OCI-LY3 (cell line): ENCODE data around the gene BCDIN3D.
"Not testable (repeated sequence)": the region's sequence is repeated elsewhere in the genome, so short reads cannot be mapped to it uniquely, and the experiment has no call there.

Experiments used
- H2AFZ ChIP-seq: fragments of 200-600, 300-600 bp; shearing (Covaris generic); 2 replicates; pipeline ENCODE4 v1.6.0; 2014; ENCODE audit warnings: antibody characterized with exemption, low read depth, low read length
- H3K27ac ChIP-seq: fragments of 200-600, 300-600 bp; sonication (generic); 2 replicates; pipeline ENCODE4 v1.5.1; 2014; ENCODE audit warnings: mild to moderate bottlenecking, low read length, moderate library complexity, mixed read lengths
- H3K27me3 ChIP-seq: fragments of 200-600, 300-600 bp; sonication (generic); 2 replicates; pipeline ENCODE4 v1.6.1; 2014; ENCODE audit warnings: low read depth, low read length, mixed read lengths
- H3K36me3 ChIP-seq: fragments of 200-600, 300-600 bp; sonication (generic); replicated peaks from 2 replicates; pipeline ENCODE3; 2014; ENCODE audit warnings: low read depth, low read length, mixed read lengths
- H3K4me1 ChIP-seq: fragments of 300-600, 200-600 bp; sonication (generic); 2 replicates; pipeline ENCODE4 v1.6.1; 2014; ENCODE audit warnings: low read length, mixed read lengths
- H3K4me2 ChIP-seq: fragments of 200-600, 300-600 bp; sonication (generic); 2 replicates; pipeline ENCODE4 v1.6.1; 2014; ENCODE audit warnings: low read length, mixed read lengths
- H3K4me3 ChIP-seq: fragments of 300-600, 200-600 bp; sonication (generic); 2 replicates; pipeline ENCODE4 v1.5.1; 2014; ENCODE audit warnings: antibody characterized with exemption, mild to moderate bottlenecking, low read length, moderate library complexity
- H3K79me2 ChIP-seq: fragments of 300-600, 200-600 bp; shearing (Covaris generic); 2 replicates; pipeline ENCODE4 v1.6.1; 2014; ENCODE audit warnings: mild to moderate bottlenecking, low read length, mixed read lengths
- H3K9ac ChIP-seq: fragments of 300-600, 200-600 bp; shearing (Covaris generic); 2 replicates; pipeline ENCODE4 v1.6.0; 2014; ENCODE audit warnings: mild to moderate bottlenecking, low read length, moderate library complexity
- H3K9me3 ChIP-seq: fragments of 200-600, 300-600 bp; shearing (Covaris generic); 2 replicates; pipeline ENCODE4 v1.6.1; 2014; ENCODE audit warnings: low read length, mixed read lengths; ENCODE audit not compliant: insufficient read depth
- H4K20me1 ChIP-seq: fragments of 200-600, 300-600 bp; sonication (generic); 2 replicates; pipeline ENCODE4 v1.6.1; 2016; ENCODE audit warnings: low read length, mixed read lengths; ENCODE audit not compliant: insufficient read depth
- EZH2phosphoT487 ChIP-seq: fragments of 200-600 bp; shearing (Covaris generic); IDR thresholded peaks from 2 replicates; pipeline ENCODE4 v1.6.1; 2018; ENCODE audit warnings: antibody characterized with exemption, mixed run types, low read depth
- TF ChIP-seq, protein P1 (sequence below): fragments of 200-600, 300-600 bp; sonication (generic); IDR thresholded peaks from 2 replicates; pipeline ENCODE4 v1.5.1; 2014; ENCODE audit warnings: antibody characterized with exemption, low read length, low read depth

BCDIN3D gene

DNA sequence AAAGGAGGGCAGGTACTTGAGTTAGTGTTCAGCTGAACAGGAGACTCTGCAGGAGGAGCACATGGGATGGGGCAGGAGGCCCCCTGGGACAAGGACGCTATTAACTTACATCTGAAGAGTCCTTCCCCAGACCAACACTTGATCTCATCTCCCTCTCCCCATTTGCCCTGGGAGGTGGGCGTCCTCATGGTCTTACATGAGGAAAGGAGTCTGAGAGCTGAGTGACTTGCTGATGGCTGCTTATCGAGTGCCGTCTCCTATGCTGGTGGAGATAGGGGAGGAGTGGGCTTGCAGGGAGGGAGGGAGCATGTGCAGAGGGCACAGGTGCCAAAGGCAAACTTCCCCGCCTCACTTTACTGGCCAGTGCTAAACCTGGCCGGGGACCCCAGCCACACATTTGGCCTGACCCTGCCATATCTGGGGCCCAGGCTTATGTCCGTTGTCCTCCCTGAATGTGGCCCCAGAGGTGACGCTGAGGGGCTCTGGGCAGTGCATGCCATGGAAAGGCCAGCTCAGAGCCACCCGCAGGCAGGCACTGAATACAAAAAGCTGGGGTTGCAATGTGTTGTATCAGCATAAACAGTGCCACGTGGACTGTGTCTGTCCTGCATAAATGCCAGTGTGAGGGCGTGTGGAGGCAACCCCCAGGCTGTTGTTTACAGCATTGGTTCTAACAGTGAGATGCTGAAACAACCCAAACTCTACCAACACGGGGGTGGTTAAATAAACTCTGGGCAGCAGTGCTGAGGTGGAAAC lies 31.4 kb upstream of the BCDIN3D start:
- Histone ChIP-seq H3K27ac (no peak overlapping the region), H2AFZ (no peak overlapping the region), H3K4me3 (no peak overlapping the region), H4K20me1 (no peaks in the 10 kb centered on the region), H3K9me3 (no peaks in the 10 kb centered on the region), H3K79me2 (no peaks in the 10 kb centered on the region), H3K4me2 (no peak overlapping the region), H3K27me3 (peaks cover 5% of the 10 kb centered on the region; the same call in 1 of the 2 replicates), H3K36me3 (no peaks in the 10 kb centered on the region), H3K4me1 (no peaks in the 10 kb centered on the region), H3K9ac (no peak overlapping the region)
- TF ChIP-seq, protein P1, sequence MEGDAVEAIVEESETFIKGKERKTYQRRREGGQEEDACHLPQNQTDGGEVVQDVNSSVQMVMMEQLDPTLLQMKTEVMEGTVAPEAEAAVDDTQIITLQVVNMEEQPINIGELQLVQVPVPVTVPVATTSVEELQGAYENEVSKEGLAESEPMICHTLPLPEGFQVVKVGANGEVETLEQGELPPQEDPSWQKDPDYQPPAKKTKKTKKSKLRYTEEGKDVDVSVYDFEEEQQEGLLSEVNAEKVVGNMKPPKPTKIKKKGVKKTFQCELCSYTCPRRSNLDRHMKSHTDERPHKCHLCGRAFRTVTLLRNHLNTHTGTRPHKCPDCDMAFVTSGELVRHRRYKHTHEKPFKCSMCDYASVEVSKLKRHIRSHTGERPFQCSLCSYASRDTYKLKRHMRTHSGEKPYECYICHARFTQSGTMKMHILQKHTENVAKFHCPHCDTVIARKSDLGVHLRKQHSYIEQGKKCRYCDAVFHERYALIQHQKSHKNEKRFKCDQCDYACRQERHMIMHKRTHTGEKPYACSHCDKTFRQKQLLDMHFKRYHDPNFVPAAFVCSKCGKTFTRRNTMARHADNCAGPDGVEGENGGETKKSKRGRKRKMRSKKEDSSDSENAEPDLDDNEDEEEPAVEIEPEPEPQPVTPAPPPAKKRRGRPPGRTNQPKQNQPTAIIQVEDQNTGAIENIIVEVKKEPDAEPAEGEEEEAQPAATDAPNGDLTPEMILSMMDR: no peak
- no peak for TF ChIP-seq EZH2phosphoT487

DNA sequence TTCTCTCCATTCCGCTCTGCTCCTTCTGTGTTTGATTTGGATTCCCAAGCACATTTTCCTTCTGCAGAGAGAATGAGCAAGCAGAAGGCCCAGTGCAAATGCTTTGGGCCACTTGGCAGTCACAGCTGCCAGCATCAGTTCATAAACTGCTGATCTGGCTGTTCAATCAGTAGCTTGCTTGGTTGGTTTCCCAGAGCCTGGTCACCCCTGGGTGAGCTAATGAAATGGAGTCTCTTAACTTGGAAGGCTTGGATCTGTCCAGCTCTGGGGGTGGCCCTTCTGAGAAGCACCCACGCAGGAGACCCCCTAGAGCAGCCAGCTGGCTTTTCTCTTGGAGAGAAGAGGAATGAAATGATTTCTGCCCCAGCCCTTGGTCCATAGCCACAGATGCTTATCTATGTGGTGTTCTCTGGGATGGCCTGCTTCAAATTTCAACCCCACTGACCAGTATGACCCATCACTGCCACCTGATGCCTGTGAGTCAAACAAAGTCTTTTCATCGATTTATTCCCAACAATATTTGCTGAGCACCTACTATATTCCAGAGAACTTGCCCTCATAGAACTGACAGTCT lies 30.5 kb upstream of the BCDIN3D start:
- Histone ChIP-seq H3K27me3 (peaks cover 5% of the 10 kb centered on the region; the same call in 1 of the 2 replicates), H4K20me1 (no peaks in the 10 kb centered on the region), H3K27ac (no peak overlapping the region), H3K9ac (no peak overlapping the region), H3K9me3 (no peaks in the 10 kb centered on the region), H3K4me2 (no peak overlapping the region), H3K36me3 (no peaks in the 10 kb centered on the region), H3K4me1 (no peaks in the 10 kb centered on the region), H2AFZ (no peak overlapping the region), H3K4me3 (no peak overlapping the region), H3K79me2 (no peaks in the 10 kb centered on the region)
- TF ChIP-seq, protein P1: no peak
- no peak for TF ChIP-seq EZH2phosphoT487

DNA sequence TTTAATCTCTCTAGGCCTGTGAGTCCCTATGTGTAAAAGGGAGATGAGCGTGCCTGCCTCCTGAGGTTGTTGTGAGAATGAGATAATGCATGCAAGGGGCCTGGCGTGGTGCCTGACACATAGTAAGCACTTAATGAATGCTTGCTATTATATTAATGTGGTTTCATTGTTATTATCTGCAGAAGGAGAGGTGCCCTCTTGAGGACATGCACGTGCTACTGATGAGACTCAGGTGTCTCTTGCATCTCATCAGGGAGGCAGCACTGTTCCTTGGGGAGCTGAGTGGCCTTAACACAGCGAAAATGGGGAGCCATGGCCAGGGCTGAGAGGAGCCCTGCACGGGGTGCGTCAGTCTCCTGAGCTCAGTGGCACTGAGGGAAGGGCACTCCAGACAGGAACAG lies 29.9 kb upstream of the BCDIN3D start:
- Histone ChIP-seq H3K27ac (no peak overlapping the region), H3K79me2 (no peaks in the 10 kb centered on the region), H3K4me2 (no peak overlapping the region), H3K9me3 (no peaks in the 10 kb centered on the region), H2AFZ (no peak overlapping the region), H3K4me3 (no peak overlapping the region), H3K9ac (no peak overlapping the region), H4K20me1 (no peaks in the 10 kb centered on the region), H3K27me3 (peaks cover 5% of the 10 kb centered on the region; the same call in 1 of the 2 replicates), H3K36me3 (no peaks in the 10 kb centered on the region), H3K4me1 (no peaks in the 10 kb centered on the region)
- TF ChIP-seq, protein P1: no peak
- TF ChIP-seq EZH2phosphoT487: no peak

DNA sequence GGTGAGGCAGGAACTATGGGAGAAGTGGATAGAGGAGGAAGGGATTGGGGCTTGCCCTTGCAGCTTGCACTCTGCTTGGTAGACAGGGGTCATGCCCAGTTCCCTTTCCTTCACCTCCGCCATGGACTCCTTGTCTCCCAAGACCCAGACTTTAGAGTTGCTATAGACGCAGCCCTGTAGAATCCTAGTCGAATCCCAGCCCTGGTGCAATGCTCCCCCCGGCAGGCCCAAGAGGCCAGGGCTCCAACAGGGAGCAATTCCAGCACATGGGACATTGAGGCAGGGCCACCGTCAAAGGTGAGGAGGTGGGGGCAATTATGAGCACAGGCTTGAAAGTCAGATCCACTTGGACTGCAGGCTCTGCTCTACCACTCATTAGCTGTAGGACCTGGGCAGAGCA lies 29.5 kb upstream of the BCDIN3D start:
- H3K4me2 ChIP-seq: no peak overlapping the region
- H3K4me1 ChIP-seq: no peaks in the 10 kb centered on the region
- H2AFZ ChIP-seq: no peak overlapping the region
- H3K9me3 ChIP-seq: no peaks in the 10 kb centered on the region
- TF ChIP-seq, protein P1: no peak
- TF ChIP-seq EZH2phosphoT487: no peak
- H3K4me3 ChIP-seq: no peak overlapping the region
- no peak overlapping the region for H3K9ac ChIP-seq
- H3K79me2 ChIP-seq: no peaks in the 10 kb centered on the region
- no peaks in the 10 kb centered on the region for H3K36me3 ChIP-seq
- H3K27ac ChIP-seq: no peak overlapping the region
- peaks cover 5% of the 10 kb centered on the region; the same call in 1 of the 2 replicates for H3K27me3 ChIP-seq
- H4K20me1 ChIP-seq: no peaks in the 10 kb centered on the region

DNA sequence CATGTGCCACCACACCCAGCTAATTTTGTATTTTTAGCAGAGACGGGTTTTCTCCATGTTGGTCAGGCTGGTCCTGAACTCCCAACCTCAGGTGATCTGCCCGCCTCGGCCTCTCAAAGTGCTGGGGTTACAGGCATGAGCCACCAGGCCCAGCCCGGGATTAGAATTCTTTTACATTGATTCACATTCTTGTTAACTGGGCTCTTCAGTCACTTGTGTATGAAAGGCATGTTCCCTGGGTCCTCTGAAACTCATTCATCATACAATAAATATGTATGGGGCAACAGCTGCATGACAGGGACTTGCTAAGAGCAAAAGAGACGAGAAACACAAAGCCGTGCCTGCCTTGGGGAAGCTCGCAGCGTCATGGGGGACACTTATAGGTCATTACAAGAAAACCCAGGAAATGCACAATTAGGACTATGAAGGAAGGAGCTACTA lies 28.9 kb upstream of the BCDIN3D start:
- H3K27ac ChIP-seq, H3K36me3 ChIP-seq, H3K9ac ChIP-seq, H2AFZ ChIP-seq, H3K9me3 ChIP-seq, H3K4me2 ChIP-seq, H3K27me3 ChIP-seq, H4K20me1 ChIP-seq, H3K4me1 ChIP-seq, H3K79me2 ChIP-seq, H3K4me3 ChIP-seq: not testable (repeated sequence)
